ENCODE measurements around the gene CHGA. TPM values are rescaled to one million over a fixed set of nuclear protein-coding genes. Genes with fewer than 3 reads are reported as not detected.

CHGA gene
- total RNA-seq, 1 donor from 2014 or later = not detected

GRCh38 chr14:92934196-92935085, 11.5 kb downstream of the CHGA start:
- peaks cover 2% of the 10 kb centered on the region for H3K36me3 ChIP-seq (ENCODE audit: control insufficient read depth, insufficient read depth, low read length)
- H3K4me3 ChIP-seq (ENCODE audit: low read depth, low read length) = no peak overlapping the region
- no peak for TF ChIP-seq CTCF (IDR thresholded peaks at IDR 0.05; ENCODE audit: insufficient read depth, low read length, poor library complexity, severe bottlenecking)
- H3K27me3 ChIP-seq (ENCODE audit: control insufficient read depth, insufficient read depth, low read length) = peaks cover 8% of the 10 kb centered on the region
- no peak for DNase-seq (ENCODE audit: low read depth)

- DNase-seq (ENCODE audit: low read depth) = no peak
- Histone ChIP-seq H3K36me3 (ENCODE audit: control insufficient read depth, insufficient read depth, low read length) (peaks cover 2% of the 10 kb centered on the region), H3K27me3 (ENCODE audit: control insufficient read depth, insufficient read depth, low read length) (peaks cover under 1% of the 10 kb centered on the region), H3K4me3 (ENCODE audit: low read depth, low read length) (no peak overlapping the region)
- no peak for TF ChIP-seq CTCF (IDR thresholded peaks at IDR 0.05; ENCODE audit: insufficient read depth, low read length, poor library complexity, severe bottlenecking)
Observed at GRCh38 chr14:92935446-92935845, 12.5 kb downstream of the CHGA start.

GRCh38 chr14:92936085-92936484, 13.1 kb downstream of the CHGA start:
- Histone ChIP-seq H3K27me3 (ENCODE audit: control insufficient read depth, insufficient read depth, low read length) (no peaks in the 10 kb centered on the region), H3K36me3 (ENCODE audit: control insufficient read depth, insufficient read depth, low read length) (peaks cover 2% of the 10 kb centered on the region), H3K4me3 (ENCODE audit: low read depth, low read length) (no peak overlapping the region)
- no peak for DNase-seq (ENCODE audit: low read depth)
- TF ChIP-seq CTCF (IDR thresholded peaks at IDR 0.05; ENCODE audit: insufficient read depth, low read length, poor library complexity, severe bottlenecking) = no peak

- H3K36me3 ChIP-seq (ENCODE audit: control insufficient read depth, insufficient read depth, low read length) = peaks cover 2% of the 10 kb centered on the region
- no peaks in the 10 kb centered on the region for H3K27me3 ChIP-seq (ENCODE audit: control insufficient read depth, insufficient read depth, low read length)
- no peak for TF ChIP-seq CTCF (IDR thresholded peaks at IDR 0.05; ENCODE audit: insufficient read depth, low read length, poor library complexity, severe bottlenecking)
- H3K4me3 ChIP-seq (ENCODE audit: low read depth, low read length) = no peak overlapping the region
- no peak for DNase-seq (ENCODE audit: low read depth)
Observed at GRCh38 chr14:92937051-92937937, 14.3 kb downstream of the CHGA start.

GRCh38 chr14:92938235-92938875, 15.4 kb downstream of the CHGA start:
- TF ChIP-seq CTCF (IDR thresholded peaks at IDR 0.05; ENCODE audit: insufficient read depth, low read length, poor library complexity, severe bottlenecking) = no peak
- Histone ChIP-seq H3K4me3 (ENCODE audit: low read depth, low read length) (no peak overlapping the region), H3K36me3 (ENCODE audit: control insufficient read depth, insufficient read depth, low read length) (peaks cover 2% of the 10 kb centered on the region), H3K27me3 (ENCODE audit: control insufficient read depth, insufficient read depth, low read length) (no peaks in the 10 kb centered on the region)
- DNase-seq (ENCODE audit: low read depth) = no peak
